GM20000 (cell line): Measurements from ENCODE around the gene TMEM238L.

Experiments used
- DNase-seq: peaks from one replicate; pipeline ENCODE4 v3.0.0; 2012; ENCODE audit warnings: low spot score
- CTCF ChIP-seq: IDR thresholded peaks from 2 replicates; pipeline ENCODE4 v1.5.1; 2012; ENCODE audit warnings: mild to moderate bottlenecking, control low read depth; ENCODE audit errors: extremely low read depth, missing control alignments

TMEM238L gene

GRCh38 chr17:10815319-10815718 is 11.4 kb upstream of the TMEM238L start:
- no peak for DNase-seq
- TF ChIP-seq CTCF: no peak

GRCh38 chr17:10814075-10814474 is 10.2 kb upstream of the TMEM238L start:
- TF ChIP-seq CTCF: no peak

GRCh38 chr17:10812674-10813073 is 8.8 kb upstream of the TMEM238L start:
- no peak for TF ChIP-seq CTCF
- no peak for DNase-seq

More at GRCh38 chr17:10814075-10814474, 10.2 kb upstream of the TMEM238L start:
- no peak for DNase-seq

DNA sequence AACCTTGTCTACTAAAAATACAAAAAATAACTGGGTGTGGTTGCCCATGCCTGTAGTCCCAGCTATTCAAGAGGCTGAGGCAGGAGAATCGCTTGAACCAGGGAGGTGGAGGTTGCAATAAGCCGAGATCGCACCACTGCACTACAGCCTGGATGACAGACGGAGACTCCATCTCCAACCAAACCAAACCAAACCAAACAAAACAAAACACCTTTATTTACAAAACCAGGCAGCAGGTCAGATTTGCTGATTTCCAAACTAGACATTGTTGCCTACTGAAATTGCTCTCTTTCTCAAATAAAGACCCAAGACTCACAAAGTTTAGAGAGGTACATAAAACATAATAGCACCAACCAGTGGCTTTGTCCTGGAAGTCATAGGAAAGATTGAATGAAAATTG is 5.7 kb upstream of the TMEM238L start:
- no peak for DNase-seq
- TF ChIP-seq CTCF: no peak

DNA sequence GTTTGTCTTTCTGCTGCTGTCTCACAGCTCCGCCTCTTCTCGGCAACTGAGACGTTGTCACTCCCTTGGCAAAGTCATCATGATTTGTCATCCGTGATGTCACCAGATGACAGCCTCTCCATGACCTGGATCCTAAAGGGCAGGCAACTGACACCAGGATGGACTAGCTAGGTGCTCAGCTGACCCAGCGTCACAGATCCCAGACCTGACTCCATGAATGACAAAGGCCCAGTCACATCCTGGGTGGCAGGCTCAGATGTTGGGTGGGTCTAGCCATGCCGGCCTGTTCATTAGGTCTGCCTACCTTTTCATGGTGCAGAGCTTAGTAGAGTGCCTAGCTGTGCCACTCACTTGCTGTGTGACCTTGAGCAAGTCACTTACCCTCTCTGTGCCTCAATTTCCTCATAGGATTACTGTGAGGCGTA is 3.8 kb upstream of the TMEM238L start:
- no peak for TF ChIP-seq CTCF
- no peak for DNase-seq

- TF ChIP-seq CTCF: no peak
- DNase-seq: no peak
Observed at GRCh38 chr17:10806545-10807262, 2.8 kb upstream of the TMEM238L start.

- TF ChIP-seq CTCF: no peak
Observed at GRCh38 chr17:10805911-10806310, 2.0 kb upstream of the TMEM238L start.

More at GRCh38 chr17:10805911-10806310, 2.0 kb upstream of the TMEM238L start:
- no peak for DNase-seq
